NCI-H748 (cell line): ENCODE results near the gene MYO10.
A peak's percentile ranks its signal among the peaks of the same experiment; 100 is the strongest.

ENCODE experiments used
- DNase-seq: peaks from one replicate; lab custom pipeline; 2025; ENCODE audit not compliant: unreplicated experiment; lab: John Stamatoyannopoulos, UW

The MYO10 gene

GRCh38 chr5:16918156-16918555, 17.9 kb downstream of the MYO10 start:
- no peak for DNase-seq

DNA sequence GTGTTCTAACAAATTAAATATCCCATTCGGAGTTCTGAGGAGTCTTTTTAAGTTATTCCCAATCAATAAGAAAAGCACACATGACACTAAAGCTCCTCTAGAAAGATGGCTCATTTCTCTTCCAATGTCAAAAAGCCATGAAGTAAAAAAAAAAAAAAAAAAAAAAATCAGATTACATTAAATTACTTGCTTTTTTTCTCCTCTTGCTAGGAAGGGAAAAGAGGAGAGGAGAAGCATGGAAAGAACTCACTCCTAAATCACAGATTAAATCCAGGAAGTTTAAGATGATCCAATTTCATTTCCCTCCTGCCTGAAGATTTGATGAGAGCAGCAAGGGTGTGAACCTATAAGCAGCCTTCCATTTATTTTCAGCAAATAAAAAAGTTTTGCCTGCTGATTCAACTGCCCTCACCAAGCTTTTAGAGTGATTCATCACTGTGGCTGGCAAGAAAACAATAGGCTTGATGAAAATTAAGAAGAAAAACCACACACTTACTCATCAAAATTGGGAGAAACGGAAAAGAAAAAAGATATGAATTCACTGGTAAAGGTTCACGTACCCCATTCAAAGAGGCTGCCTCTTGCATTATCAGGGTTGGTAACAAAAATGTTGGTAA, 19.7 kb downstream of the MYO10 start:
- no peak for DNase-seq

GRCh38 chr5:16914584-16914983, 21.5 kb downstream of the MYO10 start:
- DNase-seq = no peak

GRCh38 chr5:16914108-16914435, 22.0 kb downstream of the MYO10 start:
- DNase-seq = no peak

GRCh38 chr5:16913187-16914107, 22.6 kb downstream of the MYO10 start:
- DNase-seq = no peak

DNA sequence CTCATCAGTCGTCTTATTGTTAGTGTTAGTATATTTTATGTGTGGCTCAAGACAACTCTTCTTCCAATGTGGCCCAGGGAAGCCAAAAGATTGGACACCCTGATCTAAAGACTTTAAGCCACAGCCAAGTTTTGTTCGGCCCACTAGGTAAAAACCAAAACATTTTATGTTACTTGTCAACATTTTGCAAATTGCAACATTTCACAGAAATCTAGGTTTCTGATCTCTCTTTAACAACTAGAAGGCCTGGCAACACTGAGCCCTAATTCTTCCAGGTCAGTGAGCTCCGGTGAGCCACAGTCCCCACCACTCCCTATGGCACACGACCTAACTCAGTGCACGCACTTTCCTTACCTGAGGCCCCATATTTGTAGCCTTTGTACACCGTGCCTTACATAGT, 24.0 kb downstream of the MYO10 start:
- DNase-seq = no peak

- DNase-seq = peak; percentile 60
Observed at GRCh38 chr5:16909464-16909863, 26.6 kb downstream of the MYO10 start.

DNA sequence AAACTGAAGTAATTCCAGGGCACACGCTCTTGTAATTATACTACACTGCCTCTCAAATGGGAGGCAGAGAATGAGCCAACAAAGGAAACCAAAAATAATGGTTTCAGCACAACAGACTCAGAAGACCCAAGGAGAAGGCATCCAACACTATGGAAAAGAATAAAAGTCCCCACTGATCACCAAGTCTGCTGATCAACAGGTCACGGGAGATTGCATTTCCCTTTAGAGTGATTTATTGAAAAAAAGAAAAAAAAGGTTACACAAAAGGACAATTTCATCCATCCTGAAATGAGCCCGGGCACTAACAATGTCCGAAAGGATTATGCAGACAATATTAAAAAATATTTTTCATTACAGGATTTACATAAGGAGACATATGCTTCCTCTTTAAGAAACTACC, 28.8 kb downstream of the MYO10 start:
- DNase-seq = no peak

GRCh38 chr5:16906255-16906654, 29.8 kb downstream of the MYO10 start:
- DNase-seq = no peak

- DNase-seq = no peak
Observed at GRCh38 chr5:16903480-16904300, 32.4 kb downstream of the MYO10 start.

DNA sequence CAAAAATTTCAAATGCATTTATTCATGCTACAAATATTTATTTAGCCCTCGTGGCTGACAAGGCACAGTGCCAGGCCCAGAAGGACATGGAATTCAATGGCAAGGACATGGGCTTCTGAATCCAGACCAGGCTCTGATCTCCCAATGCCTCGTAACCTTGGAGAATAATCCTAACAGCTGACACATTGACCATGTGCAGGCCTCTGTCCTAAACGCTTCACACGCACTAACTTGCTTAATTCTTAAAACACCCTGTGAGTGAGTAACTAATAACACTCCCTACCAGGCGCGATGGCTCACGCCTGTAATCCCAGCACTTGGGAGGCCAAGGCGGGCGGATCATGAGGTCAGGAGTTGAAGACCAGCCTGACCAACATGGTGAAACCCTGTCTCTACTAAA, 33.2 kb downstream of the MYO10 start:
- DNase-seq = no peak

GRCh38 chr5:16901021-16901644, 35.0 kb downstream of the MYO10 start:
- no peak for DNase-seq

GRCh38 chr5:16899171-16899570, 36.9 kb downstream of the MYO10 start:
- no peak for DNase-seq

GRCh38 chr5:16897800-16898199, 38.3 kb downstream of the MYO10 start:
- DNase-seq = no peak

DNA sequence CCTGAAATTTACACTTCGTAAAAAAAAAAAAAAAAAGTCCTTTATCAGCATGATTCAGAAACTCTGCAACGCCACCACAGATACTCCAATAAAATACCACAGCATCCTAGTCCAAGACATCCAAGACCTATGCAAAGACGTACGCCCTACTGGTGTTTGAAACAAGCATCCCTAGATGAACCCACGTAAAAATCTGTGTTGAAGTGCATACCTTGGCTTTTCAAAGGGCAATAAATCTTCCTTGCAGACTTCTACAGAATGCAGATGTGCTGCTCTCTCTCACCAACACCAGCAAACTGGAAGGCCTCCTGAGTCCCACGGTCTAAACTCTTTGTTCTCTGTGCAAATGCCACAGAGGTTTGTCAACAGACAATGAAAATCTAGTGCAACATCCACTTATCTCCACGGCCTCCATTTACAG, 38.8 kb downstream of the MYO10 start:
- peak; percentile 63 for DNase-seq

- no peak for DNase-seq
Observed at GRCh38 chr5:16896767-16897166, 39.3 kb downstream of the MYO10 start.

- DNase-seq = peak; percentile 99
Observed at GRCh38 chr5:16894236-16895057, 41.6 kb downstream of the MYO10 start.

GRCh38 chr5:16891033-16891432, 45.1 kb downstream of the MYO10 start:
- DNase-seq = no peak

- DNase-seq = no peak
Observed at GRCh38 chr5:16889972-16890519, 46.0 kb downstream of the MYO10 start.
